Fibroblast of pulmonary artery (primary cell): ENCODE measurements around the gene COIL.

ENCODE experiments used
- DNase-seq: peaks from one replicate; pipeline ENCODE4 v3.0.0-alpha.2; 2010; ENCODE audit warnings: low read depth
- H3K4me3 ChIP-seq: replicated peaks from 2 replicates; pipeline ENCODE4 v1.5.1; 2011; ENCODE audit warnings: low read depth, mild to moderate bottlenecking, control low read depth, low read length, moderate library complexity
- TF ChIP-seq, protein P1 (sequence below): IDR thresholded peaks from 2 replicates; pipeline ENCODE4 v1.5.1; 2011; ENCODE audit warnings: mild to moderate bottlenecking, control low read depth, low read length, inconsistent platforms; ENCODE audit errors: missing control alignments

COIL gene

DNA sequence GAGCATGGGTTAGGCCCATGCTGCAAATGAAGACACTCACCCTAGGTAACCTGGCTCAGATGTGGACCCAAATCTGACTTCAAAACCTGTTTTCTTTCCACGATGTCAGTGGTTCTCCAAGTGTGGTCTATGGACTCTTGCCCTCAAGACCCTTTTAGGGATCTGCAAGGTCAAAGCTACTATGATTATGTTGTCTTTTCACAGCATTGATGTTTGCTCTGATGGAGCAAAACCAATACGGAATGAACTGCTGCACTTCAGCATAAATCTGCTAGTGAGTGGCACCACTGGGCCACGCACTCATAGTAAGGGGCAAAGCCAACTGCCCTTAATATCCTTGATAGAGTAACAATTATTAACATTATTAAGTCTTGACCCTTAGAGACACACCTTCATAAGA, 25.4 kb downstream of the COIL start:
- no peak for DNase-seq
- no peak overlapping the region for H3K4me3 ChIP-seq
- TF ChIP-seq, protein P1, sequence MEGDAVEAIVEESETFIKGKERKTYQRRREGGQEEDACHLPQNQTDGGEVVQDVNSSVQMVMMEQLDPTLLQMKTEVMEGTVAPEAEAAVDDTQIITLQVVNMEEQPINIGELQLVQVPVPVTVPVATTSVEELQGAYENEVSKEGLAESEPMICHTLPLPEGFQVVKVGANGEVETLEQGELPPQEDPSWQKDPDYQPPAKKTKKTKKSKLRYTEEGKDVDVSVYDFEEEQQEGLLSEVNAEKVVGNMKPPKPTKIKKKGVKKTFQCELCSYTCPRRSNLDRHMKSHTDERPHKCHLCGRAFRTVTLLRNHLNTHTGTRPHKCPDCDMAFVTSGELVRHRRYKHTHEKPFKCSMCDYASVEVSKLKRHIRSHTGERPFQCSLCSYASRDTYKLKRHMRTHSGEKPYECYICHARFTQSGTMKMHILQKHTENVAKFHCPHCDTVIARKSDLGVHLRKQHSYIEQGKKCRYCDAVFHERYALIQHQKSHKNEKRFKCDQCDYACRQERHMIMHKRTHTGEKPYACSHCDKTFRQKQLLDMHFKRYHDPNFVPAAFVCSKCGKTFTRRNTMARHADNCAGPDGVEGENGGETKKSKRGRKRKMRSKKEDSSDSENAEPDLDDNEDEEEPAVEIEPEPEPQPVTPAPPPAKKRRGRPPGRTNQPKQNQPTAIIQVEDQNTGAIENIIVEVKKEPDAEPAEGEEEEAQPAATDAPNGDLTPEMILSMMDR = no peak

DNA sequence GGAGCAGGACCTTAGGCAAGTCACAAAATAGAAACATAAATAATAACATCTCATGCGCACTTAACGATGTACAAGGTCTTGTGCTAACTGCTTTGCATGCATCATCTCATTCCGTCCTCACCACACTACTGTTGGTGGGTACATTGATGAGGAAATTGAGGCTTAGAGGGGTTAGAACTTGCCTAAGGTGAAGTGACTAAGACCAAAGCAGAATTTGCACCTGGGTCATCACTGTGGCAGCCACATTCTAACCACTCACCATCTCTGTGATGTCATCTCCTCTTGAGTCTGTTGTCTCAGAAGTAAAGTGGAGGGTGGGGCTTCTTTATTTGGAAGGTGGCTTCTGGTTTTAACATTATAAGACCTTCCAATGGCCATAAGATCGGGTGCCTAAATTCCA, 26.6 kb downstream of the COIL start:
- DNase-seq = no peak
- TF ChIP-seq, protein P1 = no peak

DNA sequence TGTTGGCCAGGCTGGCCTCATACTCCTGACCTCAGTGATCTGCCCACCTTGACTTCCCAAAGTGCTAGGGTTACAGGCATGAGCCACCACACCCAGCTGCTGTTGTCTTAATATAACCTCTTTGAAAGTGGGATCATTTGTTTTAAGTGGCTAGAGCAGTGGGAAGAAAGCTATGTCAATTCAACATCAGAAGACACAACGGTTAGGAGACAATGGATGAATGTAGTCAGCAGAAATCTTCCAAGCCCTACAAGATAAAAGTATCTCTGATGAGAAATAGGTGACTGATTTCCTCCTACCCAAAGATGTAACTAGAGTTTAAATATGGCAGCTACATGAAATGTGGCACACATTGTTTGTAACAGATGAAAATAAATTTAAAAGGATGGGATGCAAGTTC, 27.0 kb downstream of the COIL start:
- no peak overlapping the region for H3K4me3 ChIP-seq
- no peak for DNase-seq
- TF ChIP-seq, protein P1 = no peak

More for the DNA sequence above, 26.6 kb downstream of the COIL start:
- H3K4me3 ChIP-seq = no peak overlapping the region

DNA sequence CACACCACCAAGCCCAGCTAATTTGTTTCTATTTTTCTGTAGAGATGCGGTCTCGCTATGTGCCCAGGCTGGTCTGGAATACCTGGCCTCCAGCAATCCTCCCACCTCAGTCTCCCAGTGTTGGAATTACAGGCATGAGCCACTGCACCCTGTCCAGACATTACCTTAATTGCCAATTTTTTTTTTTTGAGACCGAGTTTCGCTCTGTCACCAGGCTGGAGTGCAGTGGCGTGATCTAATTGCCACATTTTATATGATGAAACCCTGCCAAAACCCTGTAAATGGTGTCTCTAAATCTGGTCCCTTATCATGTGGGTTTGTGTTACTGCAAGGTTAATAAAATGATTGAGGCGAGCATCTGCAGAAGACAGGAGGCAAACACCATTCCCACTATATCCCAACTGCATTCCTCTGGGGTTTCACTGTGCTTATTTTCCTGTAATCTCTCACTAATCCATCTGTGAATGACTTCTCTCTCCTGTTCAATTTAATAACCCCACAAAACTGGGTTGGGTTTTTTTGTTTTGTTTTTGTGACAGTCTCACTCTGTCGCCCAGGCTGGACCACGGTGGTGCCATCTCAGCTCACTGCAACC, 27.6 kb downstream of the COIL start:
- TF ChIP-seq, protein P1 = no peak
- H3K4me3 ChIP-seq = no peak overlapping the region
- no peak for DNase-seq

DNA sequence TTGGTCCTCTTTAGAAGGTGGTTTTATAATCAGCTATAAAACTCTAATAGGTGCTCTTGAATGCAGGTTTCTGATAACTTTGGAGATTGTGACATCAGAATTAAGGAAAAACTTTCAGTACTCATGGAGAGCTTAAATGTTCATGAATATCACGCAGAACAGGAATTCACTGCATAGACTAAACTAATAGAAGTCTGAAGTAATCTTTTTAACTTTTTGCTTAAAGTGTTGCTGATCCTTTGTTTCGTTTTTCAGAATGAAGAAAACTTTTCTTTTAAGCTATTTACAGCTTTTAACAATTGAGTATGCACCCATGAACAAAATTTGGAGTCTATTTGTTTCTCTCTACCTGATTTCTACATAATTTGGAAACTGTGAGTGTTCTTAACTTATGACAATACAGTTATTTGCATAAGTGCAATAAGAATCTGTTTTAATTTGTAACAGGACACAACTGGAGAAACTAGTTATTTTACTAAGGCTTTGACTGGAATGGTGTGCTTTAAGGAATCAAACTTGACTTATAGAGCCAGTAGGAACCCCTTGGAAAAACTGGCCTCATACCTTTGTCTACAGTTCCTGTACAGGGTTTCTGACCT, 30.0 kb downstream of the COIL start:
- no peak for DNase-seq
- TF ChIP-seq, protein P1 = no peak
- H3K4me3 ChIP-seq = no peak overlapping the region

DNA sequence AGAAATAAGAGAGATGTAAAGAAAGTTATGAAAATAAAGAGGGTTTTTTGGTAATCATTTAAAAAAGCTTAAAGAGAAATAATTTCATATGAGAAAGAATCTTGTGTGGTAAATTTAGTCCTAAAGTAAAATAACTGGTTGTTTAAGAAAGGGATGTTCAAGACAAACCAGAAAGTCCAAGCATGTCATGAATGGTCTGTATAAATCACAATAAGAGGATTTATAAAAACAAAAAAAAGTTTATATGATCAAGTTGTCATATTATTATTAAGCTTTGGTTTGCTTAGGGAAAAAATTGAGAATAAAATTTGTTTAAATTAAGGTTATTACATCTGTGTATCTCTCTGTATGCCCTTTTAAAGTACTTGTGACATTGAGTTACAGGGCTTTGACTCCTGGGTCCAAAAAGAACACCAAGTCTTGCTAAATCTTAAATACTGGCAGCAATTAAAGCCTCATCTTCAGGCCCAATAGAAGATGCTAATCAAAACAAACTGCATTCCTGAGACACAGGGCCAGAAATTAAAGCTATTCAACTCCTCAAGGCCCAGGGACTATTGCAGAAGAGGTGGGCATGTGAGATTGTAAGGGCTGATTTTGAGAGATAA, 31.4 kb downstream of the COIL start:
- TF ChIP-seq, protein P1 = no peak
- H3K4me3 ChIP-seq = no peak overlapping the region
- DNase-seq = no peak
